Kidney tubule cell (primary cell): ENCODE measurements around the gene MAP3K14.
"Not testable (repeated sequence)": the region's sequence is repeated elsewhere in the genome, so short reads cannot be mapped to it uniquely, and the experiment has no call there.

Experiments
- DNase-seq: peaks from one replicate; pipeline ENCODE4 v3.0.0-alpha.2; 2018; ENCODE audit warnings: low spot score

MAP3K14 gene

DNA sequence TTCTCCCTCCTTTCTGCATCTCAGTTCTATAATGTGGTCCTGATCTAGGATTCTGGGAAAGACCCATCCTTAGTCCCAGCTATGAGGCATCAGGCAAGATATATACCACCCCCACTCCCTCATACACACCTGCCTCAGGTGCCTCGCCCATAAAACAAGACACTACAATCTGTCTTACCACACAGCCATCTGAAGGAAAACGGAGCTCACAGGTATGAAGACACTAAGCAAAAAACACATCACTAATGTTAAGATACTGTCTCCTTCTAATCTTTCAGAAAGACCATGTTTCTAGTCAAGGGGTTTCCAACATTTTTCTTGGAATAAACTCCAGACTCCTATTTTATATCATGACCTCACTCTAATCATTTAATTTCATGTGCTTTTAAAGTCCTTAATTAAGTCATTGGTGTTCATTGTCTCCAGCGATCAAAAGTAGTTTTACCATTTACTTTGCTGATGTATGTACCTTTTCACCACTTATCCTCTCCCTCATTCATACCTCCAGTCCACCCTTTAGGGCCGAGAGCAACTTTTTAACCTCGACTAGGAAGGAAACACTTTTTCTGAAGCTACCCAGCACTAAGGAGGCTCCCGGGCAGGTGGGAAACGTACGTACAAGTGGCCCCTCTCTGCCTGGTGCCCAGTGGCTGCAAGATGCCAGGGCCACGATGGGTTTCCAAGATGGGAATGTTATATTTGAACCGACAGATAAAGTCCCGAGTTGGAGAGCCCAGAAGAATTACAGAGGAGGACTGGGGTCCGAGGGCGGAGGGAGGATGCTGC lies 979 bp downstream of the MAP3K14 start:
- no peak for DNase-seq

DNA sequence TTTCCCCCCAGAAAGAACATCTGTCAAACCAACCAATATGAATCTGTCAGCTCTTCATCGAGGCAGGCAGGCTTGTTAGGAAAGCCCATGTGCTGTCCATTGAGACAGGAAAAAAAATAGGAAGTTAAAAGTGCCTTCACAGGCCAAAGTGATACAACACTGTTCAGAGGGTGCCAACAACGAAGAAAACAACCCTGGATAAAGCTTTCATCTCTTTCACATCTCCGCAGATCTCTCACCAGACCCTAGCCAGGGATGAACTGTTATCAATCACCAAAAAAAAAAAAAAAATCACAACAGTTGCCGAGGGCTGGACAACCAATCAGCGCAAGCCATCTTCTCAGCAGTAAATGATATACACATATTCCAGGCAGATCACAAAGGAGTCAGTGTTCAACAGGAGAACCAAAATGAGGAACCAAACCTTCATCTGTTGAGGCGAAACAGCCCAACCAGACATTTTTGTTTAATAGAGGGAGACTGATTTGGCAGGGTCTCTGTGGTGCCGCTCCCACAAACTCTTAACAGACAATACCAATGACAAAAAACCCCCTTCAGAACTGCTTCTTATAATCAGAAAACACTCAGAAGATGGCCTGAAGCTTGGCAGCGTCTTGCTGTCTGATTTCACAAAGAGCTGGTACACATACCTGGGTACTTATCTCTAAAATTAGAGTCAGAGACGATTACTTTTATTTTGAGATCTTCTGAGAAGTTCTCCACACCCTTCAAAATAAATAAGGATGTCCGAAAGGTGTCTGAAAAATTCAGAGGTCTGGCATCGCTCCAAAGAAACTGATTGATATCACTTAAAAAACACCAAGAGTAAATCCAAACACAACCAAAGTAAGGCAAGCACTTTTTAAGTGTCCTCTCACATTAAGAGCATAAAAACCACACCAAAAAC lies 1.8 kb downstream of the MAP3K14 start:
- DNase-seq: no peak

GRCh38 chr17:45313996-45314740 lies 2.7 kb downstream of the MAP3K14 start:
- no peak for DNase-seq

GRCh38 chr17:45313421-45313771 lies 3.4 kb downstream of the MAP3K14 start:
- no peak for DNase-seq

DNA sequence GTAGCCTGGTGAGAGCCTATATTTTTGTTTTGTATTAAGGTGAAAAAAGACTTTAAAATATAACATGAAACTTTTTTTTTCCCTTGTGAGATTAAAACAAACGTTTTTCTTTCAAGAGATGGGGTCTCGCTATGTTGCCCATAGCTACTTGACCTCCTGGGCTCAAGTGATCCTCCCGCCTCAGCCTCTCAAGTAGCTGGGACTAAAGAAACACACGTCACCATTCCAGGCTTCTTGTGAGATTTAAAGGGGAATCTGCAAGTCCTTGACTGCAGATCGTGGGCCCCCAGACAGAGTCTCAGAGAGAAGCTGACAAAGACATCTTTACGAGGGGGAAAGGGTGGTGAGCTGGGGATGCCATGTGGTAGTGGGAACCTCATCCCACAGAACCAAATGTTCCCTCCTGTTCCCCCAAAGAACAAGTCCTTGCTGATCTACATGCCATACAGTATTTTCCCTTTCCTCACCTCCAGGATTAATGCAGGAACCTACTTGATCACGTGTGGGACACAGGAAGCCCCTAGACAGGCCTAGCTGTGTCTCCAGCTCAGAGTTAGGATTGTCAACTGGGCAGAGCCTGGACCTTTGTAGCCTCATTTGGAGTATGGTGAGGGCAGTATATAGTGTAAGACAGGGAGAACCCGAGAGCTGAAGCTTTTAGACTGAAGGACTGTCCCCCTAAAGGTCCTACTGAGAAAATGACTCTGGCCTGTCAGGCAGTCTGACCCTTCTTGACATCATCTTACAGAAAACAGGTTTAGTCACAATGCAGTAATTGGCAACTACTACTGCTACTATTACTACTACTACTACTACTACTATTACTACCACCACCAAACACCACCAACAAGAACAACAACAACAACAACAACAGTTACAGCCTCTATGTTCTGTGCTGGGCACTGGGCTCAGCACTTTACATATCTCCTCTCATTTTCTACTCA lies 4.1 kb downstream of the MAP3K14 start:
- DNase-seq: no peak

- DNase-seq: peak; percentile 98
These were observed 4.9 kb downstream of the MAP3K14 start for GRCh38 chr17:45311760-45312476.

- no peak for DNase-seq
These were observed 5.4 kb downstream of the MAP3K14 start for GRCh38 chr17:45311401-45311759.

GRCh38 chr17:45310380-45311324 lies 6.2 kb downstream of the MAP3K14 start:
- DNase-seq: no peak

DNA sequence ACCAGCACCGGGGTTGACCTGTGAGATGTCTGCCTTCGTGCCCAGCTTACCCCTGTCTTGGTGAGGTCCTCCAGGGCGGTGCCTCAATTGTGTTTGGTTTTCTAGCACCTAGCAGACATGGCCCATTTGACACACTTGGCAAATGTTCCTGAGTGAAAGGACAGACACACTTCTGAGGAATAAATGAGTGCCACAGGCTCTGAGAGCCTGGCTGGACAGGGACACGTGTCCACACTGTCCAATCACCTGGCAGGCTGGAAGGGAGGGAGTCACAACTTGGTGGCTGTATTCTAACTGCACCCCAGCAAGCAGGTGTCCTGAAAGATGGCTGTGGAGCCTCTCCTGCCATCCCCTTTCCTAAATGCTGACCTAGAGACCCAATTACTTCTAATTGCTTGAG lies 7.4 kb downstream of the MAP3K14 start:
- no peak for DNase-seq

DNA sequence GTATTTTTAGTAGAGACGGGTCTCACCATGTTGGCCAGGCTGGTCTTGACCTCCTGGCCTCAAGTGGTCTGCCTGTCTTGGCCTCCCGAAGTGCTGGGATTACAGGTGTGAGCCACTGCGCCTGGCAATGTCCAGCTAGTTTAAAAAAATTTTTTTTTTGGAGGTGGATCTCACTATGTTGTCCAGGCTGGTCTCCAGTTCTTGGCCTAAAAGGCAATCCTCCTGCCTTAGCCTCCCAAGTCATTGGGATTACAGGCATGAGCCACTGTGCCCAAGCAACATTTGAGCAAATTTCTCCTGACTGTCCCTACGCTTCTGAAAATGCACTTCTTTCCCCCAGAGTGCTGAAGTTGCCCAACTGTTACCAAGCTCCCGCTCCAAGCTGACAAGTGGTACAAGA lies 8.0 kb downstream of the MAP3K14 start:
- DNase-seq: no peak

- no peak for DNase-seq
These were observed 8.8 kb downstream of the MAP3K14 start for GRCh38 chr17:45308016-45308365.

DNA sequence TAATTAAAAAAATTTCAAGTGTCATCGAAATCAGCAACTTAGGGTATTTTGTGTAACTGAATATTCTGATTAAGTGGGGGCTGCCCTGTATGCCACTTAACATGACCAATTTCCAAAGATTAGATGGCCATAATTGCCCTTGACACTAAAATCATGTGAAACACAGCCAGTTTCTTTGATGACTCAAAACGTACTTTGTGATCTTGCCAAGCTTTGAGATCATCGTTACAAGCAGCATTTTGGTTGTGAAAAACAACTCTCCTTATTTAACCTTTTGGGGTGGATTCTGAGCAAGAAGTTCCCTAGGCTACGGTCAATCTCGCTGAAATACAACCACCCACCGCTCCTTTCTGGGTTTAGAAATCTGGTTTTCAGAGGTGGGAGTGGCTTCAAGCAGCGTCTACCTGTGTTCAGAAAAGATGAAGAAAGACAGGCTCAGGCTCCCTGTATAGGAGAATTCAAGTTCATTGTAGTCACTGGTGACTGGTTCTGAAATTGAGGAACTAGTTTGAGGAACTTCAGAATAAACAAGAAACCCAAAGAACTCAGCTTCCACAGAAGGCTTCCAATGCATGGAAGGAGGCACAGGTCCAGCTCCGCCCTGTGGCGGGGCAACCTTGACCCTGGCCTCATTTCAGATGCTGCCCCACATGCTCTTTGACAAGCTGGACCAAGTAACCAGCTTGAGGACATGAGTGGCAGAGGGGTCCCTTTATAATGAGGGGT lies 9.4 kb downstream of the MAP3K14 start:
- DNase-seq: peak; percentile 66

DNA sequence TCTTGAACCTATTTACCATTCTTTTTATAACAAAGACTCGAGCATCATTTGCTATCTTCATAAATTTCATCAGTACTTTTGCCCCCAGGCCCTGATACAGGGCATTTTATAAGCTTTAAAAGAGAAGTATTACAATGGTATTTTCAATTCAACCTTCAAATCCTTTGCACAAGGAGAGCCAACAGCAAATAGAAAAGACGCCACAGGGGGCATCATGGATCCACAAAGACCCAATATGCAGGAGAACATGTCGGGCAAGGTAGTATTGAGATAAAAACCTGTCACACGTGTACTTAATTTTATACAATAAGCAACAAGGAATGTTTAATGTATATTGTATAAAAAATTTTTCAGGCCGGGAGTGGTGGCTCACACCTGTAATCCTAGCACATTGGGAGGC lies 10.2 kb downstream of the MAP3K14 start:
- DNase-seq: no peak

- no peak for DNase-seq
These were observed 10.7 kb downstream of the MAP3K14 start for GRCh38 chr17:45306094-45306493.

DNA sequence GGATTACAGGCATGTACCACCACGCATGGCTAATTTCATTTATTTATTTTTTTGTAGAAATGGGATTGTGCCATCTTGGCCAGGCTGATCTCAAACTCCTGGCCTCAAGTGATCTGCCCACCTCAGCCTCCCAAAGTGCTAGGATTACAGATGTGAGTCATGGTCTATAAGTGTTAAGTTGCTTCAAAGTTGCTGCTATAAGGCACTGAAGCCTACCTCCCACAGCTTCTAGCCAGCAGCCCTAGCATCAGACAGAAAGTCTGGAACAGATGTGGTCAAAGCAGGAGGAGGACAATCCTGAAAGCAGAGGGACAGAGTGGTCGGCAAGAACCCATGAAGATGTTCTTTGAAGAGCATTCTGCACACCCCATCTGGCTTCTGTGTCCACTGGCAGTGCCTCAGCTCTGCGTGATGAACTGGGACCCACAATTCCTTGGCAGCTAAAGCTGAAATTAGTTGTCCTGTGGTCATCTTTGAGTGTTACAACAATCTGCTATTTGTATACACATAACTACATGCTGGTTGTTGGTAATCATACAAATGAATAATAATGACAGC lies 11.2 kb downstream of the MAP3K14 start:
- DNase-seq: peak; percentile 29

DNA sequence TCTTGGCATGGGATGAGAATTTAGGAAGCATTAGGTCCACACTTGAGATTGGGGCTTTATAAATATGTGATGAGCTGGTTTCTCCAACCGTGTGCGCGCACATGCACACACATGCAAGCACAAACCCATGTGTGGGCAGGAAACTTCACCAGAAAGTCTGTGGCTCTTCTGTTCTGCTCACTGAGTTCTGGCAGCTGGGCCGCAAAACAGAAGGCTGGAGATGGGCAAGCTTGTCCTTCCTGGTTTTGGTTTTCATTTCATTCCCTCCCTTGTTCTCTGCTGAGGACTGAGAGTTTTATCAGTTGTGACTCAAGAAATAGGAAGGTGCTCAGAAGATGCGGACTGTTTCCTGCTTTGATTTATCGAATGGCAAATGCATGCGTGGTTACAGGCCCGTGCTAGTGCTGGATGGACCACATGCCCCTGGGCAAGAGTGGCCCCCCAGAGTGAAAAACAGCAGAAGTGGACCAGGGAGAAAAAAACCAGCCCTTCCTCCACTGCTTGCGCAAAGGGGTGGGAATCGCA lies 14.1 kb downstream of the MAP3K14 start:
- peak; percentile 67 for DNase-seq

DNA sequence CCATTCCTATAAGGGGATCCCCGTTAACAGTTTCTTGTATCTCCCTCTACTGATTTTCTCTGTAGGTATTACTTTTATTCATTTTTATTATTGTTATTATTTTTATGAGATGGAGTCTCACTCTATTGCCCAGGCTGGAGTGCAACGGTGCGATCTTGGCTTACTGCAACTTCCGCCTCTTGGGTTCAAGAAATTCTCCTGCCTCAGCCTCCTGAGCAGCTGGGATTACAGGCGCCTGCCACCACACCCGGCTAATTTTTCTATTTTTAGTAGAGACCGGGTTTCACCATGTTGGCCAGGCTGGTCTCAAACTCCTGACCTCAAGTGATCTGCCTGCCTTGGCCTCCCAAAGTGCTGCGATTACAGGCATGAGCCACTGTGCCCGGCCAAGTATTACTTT lies 14.6 kb downstream of the MAP3K14 start:
- not testable (repeated sequence) for DNase-seq

GRCh38 chr17:45301674-45302073 lies 15.1 kb downstream of the MAP3K14 start:
- DNase-seq: no peak
